Subcutaneous abdominal adipose tissue (tissue), 5 donors: ENCODE data around the gene RTP3.
"Not testable (repeated sequence)": the region's sequence is repeated elsewhere in the genome, so short reads cannot be mapped to it uniquely, and the experiment has no call there.

ENCODE experiments used
- H3K27ac ChIP-seq: one replicate; pipeline ENCODE4 v1.7.0; 2013; ENCODE audit warnings: low read depth, mild to moderate bottlenecking, inconsistent platforms, low read length, moderate library complexity
- H3K27me3 ChIP-seq, 5 donors: one replicate each; pipeline ENCODE4 v1.7.0; 2013; ENCODE audit warnings: low read length in 5 of 5, inconsistent platforms in 1 of 5; ENCODE audit not compliant: control insufficient read depth in 5 of 5, insufficient read depth in 4 of 5
- H3K36me3 ChIP-seq, 5 donors: one replicate each; pipeline ENCODE4 v1.7.0; 2013; ENCODE audit warnings: low read length in 5 of 5; ENCODE audit not compliant: control insufficient read depth in 5 of 5, insufficient read depth in 5 of 5
- H3K4me1 ChIP-seq, 5 donors: one replicate each; pipeline ENCODE4 v1.7.0; 2013; ENCODE audit warnings: low read length in 5 of 5, mild to moderate bottlenecking in 3 of 5, moderate library complexity in 1 of 5; ENCODE audit not compliant: control insufficient read depth in 5 of 5, insufficient read depth in 5 of 5
- H3K4me3 ChIP-seq, 5 donors: one replicate each; pipeline ENCODE4 v1.7.0; 2013; ENCODE audit warnings: low read length in 5 of 5, low read depth in 1 of 5
- H3K9ac ChIP-seq, 5 donors: one replicate each; pipeline ENCODE4 v1.7.0; 2013; ENCODE audit warnings: low read length in 5 of 5, mild to moderate bottlenecking in 4 of 5, moderate library complexity in 3 of 5
- H3K9me3 ChIP-seq, 5 donors: one replicate each; pipeline ENCODE4 v1.7.0; 2013; ENCODE audit warnings: low read length in 5 of 5; ENCODE audit not compliant: control insufficient read depth in 5 of 5
- donor health status: healthy.
- donor health status: healthy.
- donor health status: healthy.
- donor health status: healthy.
- donor health status: healthy.

RTP3 gene

GRCh38 chr3:46516521-46516920 lies 18.7 kb downstream of the RTP3 start:
- Histone ChIP-seq H3K4me3 (no peak overlapping the region), H3K4me1 (no peaks in the 10 kb centered on the region), H3K9ac (no peak overlapping the region), H3K27ac (no peak overlapping the region), H3K36me3 (no peaks in the 10 kb centered on the region), H3K27me3 (no peaks in the 10 kb centered on the region), H3K9me3 (no peaks in the 10 kb centered on the region)

- Histone ChIP-seq H3K4me1 (no peaks in the 10 kb centered on the region), H3K9me3 (no peaks in the 10 kb centered on the region), H3K27me3 (no peaks in the 10 kb centered on the region), H3K4me3 (no peak overlapping the region), H3K9ac (no peak overlapping the region), H3K27ac (no peak overlapping the region), H3K36me3 (no peaks in the 10 kb centered on the region)
Measured at GRCh38 chr3:46517016-46517783, 19.4 kb downstream of the RTP3 start.

- H3K9me3 ChIP-seq, result no peaks in the 10 kb centered on the region
- no peaks in the 10 kb centered on the region for H3K4me1 ChIP-seq
- no peaks in the 10 kb centered on the region for H3K36me3 ChIP-seq
Measured at GRCh38 chr3:46517784-46518181, 20.0 kb downstream of the RTP3 start.

GRCh38 chr3:46519952-46520351 lies 22.2 kb downstream of the RTP3 start:
- Histone ChIP-seq H3K4me3 (no peak overlapping the region), H3K27me3 (no peaks in the 10 kb centered on the region), H3K4me1 (no peaks in the 10 kb centered on the region), H3K9me3 (no peaks in the 10 kb centered on the region), H3K27ac (no peak overlapping the region), H3K36me3 (no peaks in the 10 kb centered on the region), H3K9ac (no peak overlapping the region)

More at GRCh38 chr3:46517784-46518181, 20.0 kb downstream of the RTP3 start:
- Histone ChIP-seq H3K27me3 (no peaks in the 10 kb centered on the region), H3K4me3 (no peak overlapping the region), H3K27ac (no peak overlapping the region), H3K9ac (no peak overlapping the region)

GRCh38 chr3:46520531-46520930 lies 22.8 kb downstream of the RTP3 start:
- Histone ChIP-seq H3K4me3 (no peak overlapping the region), H3K36me3 (no peaks in the 10 kb centered on the region), H3K27me3 (no peaks in the 10 kb centered on the region), H3K27ac (no peak overlapping the region), H3K4me1 (no peaks in the 10 kb centered on the region), H3K9me3 (no peaks in the 10 kb centered on the region), H3K9ac (no peak overlapping the region)

- no peaks in the 10 kb centered on the region for H3K36me3 ChIP-seq
- no peaks in the 10 kb centered on the region for H3K27me3 ChIP-seq
- H3K27ac ChIP-seq, result no peak overlapping the region
- H3K9ac ChIP-seq, result no peak overlapping the region
- H3K4me1 ChIP-seq, result no peaks in the 10 kb centered on the region
- no peak overlapping the region for H3K4me3 ChIP-seq
- no peaks in the 10 kb centered on the region for H3K9me3 ChIP-seq
Measured at GRCh38 chr3:46521096-46521495, 23.3 kb downstream of the RTP3 start.

- not testable (repeated sequence) for H3K9ac ChIP-seq, H3K4me1 ChIP-seq, H3K27ac ChIP-seq, H3K27me3 ChIP-seq, H3K9me3 ChIP-seq, H3K36me3 ChIP-seq, H3K4me3 ChIP-seq
Measured at GRCh38 chr3:46522201-46522600, 24.4 kb downstream of the RTP3 start.

GRCh38 chr3:46523556-46523955 lies 25.8 kb downstream of the RTP3 start:
- Histone ChIP-seq H3K9ac (no peak overlapping the region), H3K27ac (no peak overlapping the region), H3K36me3 (no peaks in the 10 kb centered on the region), H3K9me3 (no peaks in the 10 kb centered on the region), H3K4me1 (no peaks in the 10 kb centered on the region), H3K27me3 (no peaks in the 10 kb centered on the region), H3K4me3 (no peak overlapping the region)

- Histone ChIP-seq H3K27ac (no peak overlapping the region), H3K4me1 (no peaks in the 10 kb centered on the region), H3K36me3 (no peaks in the 10 kb centered on the region), H3K9me3 (no peaks in the 10 kb centered on the region), H3K27me3 (no peaks in the 10 kb centered on the region), H3K9ac (no peak overlapping the region), H3K4me3 (no peak overlapping the region)
Measured at GRCh38 chr3:46524008-46524407, 26.2 kb downstream of the RTP3 start.

- H3K27ac ChIP-seq, result no peak overlapping the region
- no peaks in the 10 kb centered on the region for H3K4me1 ChIP-seq
- no peaks in the 10 kb centered on the region for H3K27me3 ChIP-seq
- H3K9me3 ChIP-seq, result no peaks in the 10 kb centered on the region
- H3K36me3 ChIP-seq, result no peaks in the 10 kb centered on the region
- H3K4me3 ChIP-seq, result no peak overlapping the region
- no peak overlapping the region for H3K9ac ChIP-seq
Measured at GRCh38 chr3:46524832-46525231, 27.1 kb downstream of the RTP3 start.
